GM12878 (cell line): ENCODE data around the gene DGKQ. TPM values are rescaled to one million over a fixed set of nuclear protein-coding genes. Genes with fewer than 3 reads are reported as not detected.

Source experiments
- ATAC-seq: fragments of 200-7000 bp; cut with Tn5 transposase; 3 replicates; pipeline ENCODE4 v1.9.1; 2020; ENCODE audit warnings: mild to moderate bottlenecking, moderate library complexity
- BruUV-seq: library from RNA; stranded (reverse); fragments of 400-500 nt; replicated peaks from 2 replicates; lab custom pipeline; 2021; lab: Mats Ljungman, UMichigan
- CTCF ChIA-PET: fragments of 300-600 bp; sonication (Branson Sonifier 250); formaldehyde crosslinking; extraction: SDS; loops from one replicate; lab custom pipeline; 2021; ENCODE audit warnings: inconsistent platforms; lab: Yijun Ruan, JAX
- POLR2A ChIA-PET: fragments of 350-600 bp; formaldehyde crosslinking; extraction: SDS; loops from one replicate; lab custom pipeline; 2021; ENCODE audit warnings: inconsistent platforms; lab: Charles Lee
- RAD21 ChIA-PET: fragments of 300-600 bp; sonication (Branson Sonifier 250); formaldehyde crosslinking; loops from one replicate; lab custom pipeline; 2023; ENCODE audit warnings: antibody characterized with exemption; ENCODE audit not compliant: unreplicated experiment; lab: Charles Lee
- SMC1A ChIA-PET: fragments of 300-600 bp; sonication (Branson Sonifier 250); formaldehyde crosslinking; loops from one replicate; lab custom pipeline; 2023; ENCODE audit not compliant: unreplicated experiment, uncharacterized antibody; lab: Charles Lee
- DNase-seq: peaks from one replicate; pipeline ENCODE4 v3.0.0-alpha.2; 2011; ENCODE audit warnings: low read depth, low spot score
- FAIRE-seq: peaks from 3 replicates; lab custom pipeline; 2011; peaks lifted over from hg19 to GRCh38; lab: Jason Lieb, UNC
- H2AFZ ChIP-seq: 2 replicates; pipeline ENCODE4 v1.6.0; 2011; ENCODE audit warnings: low read depth, low read length, control low read depth; ENCODE audit not compliant: control insufficient read depth
- H3K27ac ChIP-seq: 2 replicates; pipeline ENCODE4 v1.5.1; 2011; ENCODE audit warnings: control low read depth; ENCODE audit not compliant: control insufficient read depth, insufficient read depth
- H3K27me3 ChIP-seq, 2 experiments: replicated peaks in 1 of 2; 2 replicates each; pipeline versions ENCODE4 v1.6.0 to v1.6.1; 2011; ENCODE audit warnings: low read length in 1 of 2; ENCODE audit not compliant: control insufficient read depth in 2 of 2, insufficient read depth in 2 of 2
- H3K36me3 ChIP-seq, 2 experiments: 2 replicates each; pipeline ENCODE4 v1.5.1; 2011; ENCODE audit warnings: low read length in 1 of 2; ENCODE audit not compliant: control insufficient read depth in 2 of 2, insufficient read depth in 2 of 2
- H3K4me1 ChIP-seq: 2 replicates; pipeline ENCODE4 v1.6.1; 2011; ENCODE audit warnings: mild to moderate bottlenecking, low read length, moderate library complexity, mixed read lengths; ENCODE audit not compliant: control insufficient read depth, insufficient read depth
- H3K4me2 ChIP-seq: 2 replicates; pipeline ENCODE4 v1.6.0; 2011; ENCODE audit warnings: control low read depth; ENCODE audit not compliant: control insufficient read depth, insufficient read depth
- H3K4me3 ChIP-seq: fragments of 200-600 bp; sonication (generic); 2 replicates; pipeline ENCODE4 v1.5.1; 2016
- H3K79me2 ChIP-seq: 2 replicates; pipeline ENCODE4 v1.6.0; 2011; ENCODE audit warnings: low read length; ENCODE audit not compliant: control insufficient read depth, insufficient read depth
- H3K9ac ChIP-seq: 2 replicates; pipeline ENCODE4 v1.8.0; 2011; ENCODE audit warnings: low read length, control low read depth, mixed read lengths; ENCODE audit not compliant: control insufficient read depth, insufficient read depth
- H3K9me3 ChIP-seq: replicated peaks from 3 replicates; pipeline ENCODE4 v1.5.1; 2011; ENCODE audit warnings: mild to moderate bottlenecking, low read length; ENCODE audit not compliant: control insufficient read depth, insufficient read depth
- H4K20me1 ChIP-seq: 2 replicates; pipeline ENCODE4 v1.6.0; 2011; ENCODE audit not compliant: control insufficient read depth, insufficient read depth
- BCL11A ChIP-seq: IDR thresholded peaks from 2 replicates; pipeline ENCODE4 v1.6.1; 2011; ENCODE audit warnings: low read depth, low read length
- CBX5 ChIP-seq: sonication (generic); IDR thresholded peaks from 2 replicates; pipeline ENCODE4 v1.6.1; 2016; ENCODE audit warnings: low read depth, moderate library complexity, mild to moderate bottlenecking, inconsistent platforms
- CEBPB ChIP-seq, 2 experiments: fragments of 150-350 bp in 1 of 2; IDR thresholded peaks; 2 replicates each; pipeline ENCODE4 v1.6.1; 2012 to 2014; ENCODE audit warnings: low read depth in 2 of 2, low read length in 2 of 2, borderline replicate concordance in 1 of 2, inconsistent platforms in 1 of 2
- FOXM1 ChIP-seq: IDR thresholded peaks from 2 replicates; pipeline ENCODE4 v1.6.1; 2012; ENCODE audit warnings: low read depth, mild to moderate bottlenecking, inconsistent platforms, low read length, moderate library complexity
- HDAC2 ChIP-seq: fragments of 200-600 bp; sonication (generic); IDR thresholded peaks from 2 replicates; pipeline ENCODE4 v1.6.1; 2017
- LARP7 ChIP-seq: fragments of 450-650 bp; IDR thresholded peaks from 2 replicates; pipeline ENCODE4 v1.6.1; 2017; ENCODE audit warnings: mild to moderate bottlenecking
- NBN ChIP-seq: fragments of 450-650 bp; IDR thresholded peaks from 2 replicates; pipeline ENCODE4 v1.6.1; 2016
- NFIC ChIP-seq: IDR thresholded peaks from 2 replicates; pipeline ENCODE4 v1.6.1; 2012; ENCODE audit warnings: low read depth, mild to moderate bottlenecking, inconsistent platforms, low read length, moderate library complexity
- POLR2AphosphoS5 ChIP-seq: IDR thresholded peaks from 2 replicates; pipeline ENCODE4 v1.6.1; 2011; ENCODE audit warnings: mild to moderate bottlenecking, low read length, inconsistent platforms
- POU2F2 ChIP-seq: IDR thresholded peaks from 3 replicates; pipeline ENCODE4 v1.6.1; 2011; ENCODE audit warnings: low read depth, mild to moderate bottlenecking, low read length, borderline replicate concordance
- SMC3 ChIP-seq: IDR thresholded peaks from 2 replicates; pipeline ENCODE4 v1.6.1; 2011; ENCODE audit warnings: low read length, improper control_type of control experiment, borderline replicate concordance
- STAT3 ChIP-seq: IDR thresholded peaks from 2 replicates; pipeline ENCODE4 v1.6.1; 2011; ENCODE audit warnings: low read depth, low read length, improper control_type of control experiment
- TCF3 ChIP-seq: IDR thresholded peaks from 2 replicates; pipeline ENCODE4 v1.6.1; 2012; ENCODE audit warnings: low read depth, mild to moderate bottlenecking, low read length, borderline replicate concordance; ENCODE audit not compliant: insufficient read depth
- YBX1 ChIP-seq: fragments of 450-650 bp; IDR thresholded peaks from 2 replicates; pipeline ENCODE4 v1.6.1; 2016; ENCODE audit warnings: antibody characterized with exemption
- WGBS: methylation state at CpG from one replicate; pipeline ENCODE4 v1.1.6; 2016; ENCODE audit warnings: low lambda C conversion rate; ENCODE audit not compliant: insufficient replicate concordance, insufficient coverage; ENCODE audit errors: missing lambda C conversion rate; 5-methylcytosine and 5-hydroxymethylcytosine counted together
- in situ Hi-C: fragments of 300-500 bp; cut with MboI; formaldehyde crosslinking; loops from 9 replicates; pipeline ENCODE4 v1.14.3; 2018; ENCODE audit warnings: mixed read lengths
- intact Hi-C: fragments of 100-400 bp; cut with micrococcal nuclease; formaldehyde crosslinking; loops from one replicate; pipeline ENCODE4 v1.14.2; 2022; ENCODE audit not compliant: unreplicated experiment
- polyA plus RNA-seq, 11 experiments: library from polyadenylated mRNA; depleted of rRNA in 4 of 11; unstranded in 6 of 11; stranded (reverse) in 5 of 11; fragments of >200 nt; fragmentation: Nextera tagmentation in 4 of 11; fragmentation: Illumina TruSeq in 1 of 11; extraction: Ambion mirVana in 4 of 11; extraction: Trizol in 1 of 11; gene quantifications; 1 replicate in 1 of 11; 2 replicates in 10 of 11; pipeline versions ENCODE4 v1.2.1 to v1.2.3, GENCODE V29; 2011 to 2016; ENCODE audit warnings: inconsistent platforms in 2 of 11, missing spikeins in 2 of 11, low read depth in 1 of 11
- total RNA-seq, 4 experiments: library from RNA; depleted of rRNA in 3 of 4; stranded (reverse); fragments of >200 nt in 3 of 4; fragmentation: Illumina TruSeq in 1 of 4; extraction: Trizol in 1 of 4; gene quantifications; 2 replicates each; pipeline versions ENCODE4 v1.2.1 to v1.2.3, GENCODE V29; 2013 to 2021
- TF ChIP-seq, protein P1 (sequence below): fragments of 450-650 bp; IDR thresholded peaks from 2 replicates; pipeline ENCODE4 v1.6.1; 2017; ENCODE audit warnings: antibody characterized with exemption, mild to moderate bottlenecking, moderate library complexity

Gene DGKQ
- total and polyA plus RNA-seq, 10 of the 15 experiments (the other 5 are each of a cell fraction or from before 2014, with no cell fraction given) = 0.11 to 10.5 (median 1.4) TPM

DNA sequence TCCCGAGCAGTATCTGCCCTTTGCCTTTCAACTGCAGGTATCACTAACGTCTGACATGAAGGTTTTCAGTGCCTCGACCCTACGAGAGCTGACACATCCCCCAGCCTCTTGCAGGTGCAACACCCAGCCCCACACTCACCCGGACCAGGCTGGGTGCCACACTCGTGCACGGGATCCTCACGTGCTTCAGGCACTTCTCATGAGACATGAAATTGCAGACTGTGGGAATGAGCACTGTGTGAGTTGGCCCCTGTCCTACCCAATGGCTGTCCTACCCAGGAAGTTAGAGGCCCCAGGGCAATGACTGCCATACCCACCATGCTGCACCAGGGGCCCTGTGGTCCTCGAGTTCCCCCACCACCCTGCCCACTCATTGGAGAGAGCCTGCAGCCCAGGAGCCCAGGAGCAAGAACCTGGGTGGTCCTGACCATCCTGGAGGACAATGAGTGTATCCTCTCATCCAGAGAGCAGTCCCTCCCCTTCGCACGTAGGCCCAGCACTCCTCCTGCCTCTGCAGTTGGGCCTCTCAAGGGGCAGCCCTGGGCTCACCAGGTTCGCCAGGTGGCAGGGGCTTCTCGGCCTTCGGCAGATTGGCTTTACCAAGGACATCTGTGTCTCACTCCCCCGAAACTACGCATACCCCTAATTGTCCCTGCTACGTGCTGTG, 2.4 kb downstream of the DGKQ start:
- no peaks in the 10 kb centered on the region; the same call in 2 of the 3 replicates for H3K9me3 ChIP-seq
- no peak overlapping the region for H3K4me2 ChIP-seq
- H3K36me3 ChIP-seq = no peaks in the 10 kb centered on the region
- no peak overlapping the region for H3K4me3 ChIP-seq
- in situ Hi-C loops = no loop called here
- ChIA-PET POLR2A (interaction anchor here (1.7 kb wide), 1 partner anchor 16 kb away, joined by 4 read pairs; the partner anchor contains the start of gene IDUA), CTCF (no interaction called here), RAD21 (no interaction called here)
- BruUV-seq = no TSS peak
- FAIRE-seq = no peak
- no peak overlapping the region for H3K27ac ChIP-seq
- H4K20me1 ChIP-seq = no peaks in the 10 kb centered on the region
- 77% methylated on average over 17 of the region's 17 CpGs for WGBS
- no peaks in the 10 kb centered on the region for H3K27me3 ChIP-seq
- H2AFZ ChIP-seq = no peak overlapping the region
- TF ChIP-seq SMC3 (no peak), BCL11A (no peak), LARP7 (no peak), HDAC2 (no peak), NBN (no peak), STAT3 (no peak), YBX1 (no peak), CEBPB (IDR thresholded peaks at IDR 0.05; ENCODE audit: borderline replicate concordance in 1 of 2, low read depth in 2 of 2, low read length in 2 of 2) (no peak), TCF3 (no peak), POU2F2 (no peak), NFIC (no peak), FOXM1 (no peak), CBX5 (no peak), POLR2AphosphoS5 (no peak)
- TF ChIP-seq, protein P1, sequence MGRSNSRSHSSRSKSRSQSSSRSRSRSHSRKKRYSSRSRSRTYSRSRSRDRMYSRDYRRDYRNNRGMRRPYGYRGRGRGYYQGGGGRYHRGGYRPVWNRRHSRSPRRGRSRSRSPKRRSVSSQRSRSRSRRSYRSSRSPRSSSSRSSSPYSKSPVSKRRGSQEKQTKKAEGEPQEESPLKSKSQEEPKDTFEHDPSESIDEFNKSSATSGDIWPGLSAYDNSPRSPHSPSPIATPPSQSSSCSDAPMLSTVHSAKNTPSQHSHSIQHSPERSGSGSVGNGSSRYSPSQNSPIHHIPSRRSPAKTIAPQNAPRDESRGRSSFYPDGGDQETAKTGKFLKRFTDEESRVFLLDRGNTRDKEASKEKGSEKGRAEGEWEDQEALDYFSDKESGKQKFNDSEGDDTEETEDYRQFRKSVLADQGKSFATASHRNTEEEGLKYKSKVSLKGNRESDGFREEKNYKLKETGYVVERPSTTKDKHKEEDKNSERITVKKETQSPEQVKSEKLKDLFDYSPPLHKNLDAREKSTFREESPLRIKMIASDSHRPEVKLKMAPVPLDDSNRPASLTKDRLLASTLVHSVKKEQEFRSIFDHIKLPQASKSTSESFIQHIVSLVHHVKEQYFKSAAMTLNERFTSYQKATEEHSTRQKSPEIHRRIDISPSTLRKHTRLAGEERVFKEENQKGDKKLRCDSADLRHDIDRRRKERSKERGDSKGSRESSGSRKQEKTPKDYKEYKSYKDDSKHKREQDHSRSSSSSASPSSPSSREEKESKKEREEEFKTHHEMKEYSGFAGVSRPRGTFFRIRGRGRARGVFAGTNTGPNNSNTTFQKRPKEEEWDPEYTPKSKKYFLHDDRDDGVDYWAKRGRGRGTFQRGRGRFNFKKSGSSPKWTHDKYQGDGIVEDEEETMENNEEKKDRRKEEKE = no peak
- TF ChIP-seq, all 136 proteins: peak for 0
- ATAC-seq = no peak
- Histone ChIP-seq H3K9ac (no peak overlapping the region), H3K4me1 (peaks cover 5% of the 10 kb centered on the region; the same call in 1 of the 2 replicates), H3K79me2 (no peaks in the 10 kb centered on the region)
- intact Hi-C loops = loop anchor here (5.0 kb wide), 1 partner anchor 34 kb away; no protein-coding TSS in a partner anchor
- no peak for DNase-seq
- SMC1A ChIA-PET = no interaction called here
